Neural progenitor cell (in vitro differentiated cells): Measurements from ENCODE around the gene RHBDD3. TPM values are rescaled to one million over a fixed set of nuclear protein-coding genes. Genes with fewer than 3 reads are reported as not detected.

Source experiments
- DNase-seq: peaks from one replicate; pipeline ENCODE4 v3.0.0-alpha.2; 2016; ENCODE audit warnings: low spot score
- H2AFZ ChIP-seq: fragments of 200-600 bp; sonication (generic); replicated peaks from 2 replicates; pipeline ENCODE4 v1.6.1; 2016; ENCODE audit warnings: antibody characterized with exemption
- H3F3A ChIP-seq: fragments of 200-600 bp; sonication (generic); 2 replicates; pipeline ENCODE4 v1.6.1; 2016; ENCODE audit warnings: antibody characterized with exemption, low read depth
- H3K27ac ChIP-seq: fragments of 200-600 bp; sonication (generic); 2 replicates; pipeline ENCODE4 v1.5.1; 2016; ENCODE audit warnings: mild to moderate bottlenecking
- H3K27me3 ChIP-seq: fragments of 200-600 bp; sonication (generic); 2 replicates; pipeline ENCODE4 v1.6.1; 2016; ENCODE audit warnings: mild to moderate bottlenecking, moderate library complexity
- H3K36me3 ChIP-seq: fragments of 200-600 bp; sonication (generic); 2 replicates; pipeline ENCODE4 v1.5.1; 2016
- H3K4me1 ChIP-seq: fragments of 200-600 bp; sonication (generic); 2 replicates; pipeline ENCODE4 v1.6.1; 2016; ENCODE audit warnings: mixed run types
- H3K4me2 ChIP-seq: fragments of 200-600 bp; sonication (generic); 2 replicates; pipeline ENCODE4 v1.6.1; 2016
- H3K4me3 ChIP-seq: fragments of 200-600 bp; sonication (generic); 2 replicates; pipeline ENCODE4 v1.5.1; 2016
- H3K79me2 ChIP-seq: fragments of 200-600 bp; sonication (generic); 2 replicates; pipeline ENCODE4 v1.6.1; 2016; ENCODE audit warnings: low read depth
- H3K9ac ChIP-seq: fragments of 200-600 bp; sonication (generic); 2 replicates; pipeline ENCODE4 v1.6.1; 2016
- H3K9me3 ChIP-seq: fragments of 200-600 bp; sonication (generic); 2 replicates; pipeline ENCODE4 v1.5.1; 2016; ENCODE audit warnings: low read depth
- H4K20me1 ChIP-seq: fragments of 200-600 bp; sonication (generic); 2 replicates; pipeline ENCODE4 v1.6.1; 2016; ENCODE audit warnings: low read depth
- H3K27ac Mint-ChIP-seq: 3 replicates; pipeline ENCODE4 v1.8.0; 2021; ENCODE audit warnings: mixed read lengths
- H3K27me3 Mint-ChIP-seq: 2 replicates; pipeline ENCODE4 v1.8.0; 2022; ENCODE audit warnings: low read depth, mild to moderate bottlenecking, inconsistent platforms, moderate library complexity, mixed read lengths; ENCODE audit not compliant: insufficient read depth
- H3K36me3 Mint-ChIP-seq: 3 replicates; pipeline ENCODE4 v1.8.0; 2021; ENCODE audit warnings: mixed read lengths
- H3K4me1 Mint-ChIP-seq: 3 replicates; pipeline ENCODE4 v1.8.0; 2021; ENCODE audit warnings: mixed read lengths
- H3K4me3 Mint-ChIP-seq: 3 replicates; pipeline ENCODE4 v1.8.0; 2021; ENCODE audit warnings: mild to moderate bottlenecking, moderate library complexity, mixed read lengths
- H3K9me3 Mint-ChIP-seq: 3 replicates; pipeline ENCODE4 v1.8.0; 2020; ENCODE audit warnings: mixed read lengths
- CTCF ChIP-seq: fragments of 200-600 bp; sonication (generic); IDR thresholded peaks from 2 replicates; pipeline ENCODE4 v1.5.1; 2017; ENCODE audit warnings: antibody characterized with exemption, mild to moderate bottlenecking
- EZH2 ChIP-seq: fragments of 200-600 bp; sonication (generic); IDR thresholded peaks from 2 replicates; pipeline ENCODE4 v1.6.1; 2017; ENCODE audit warnings: antibody characterized with exemption, mild to moderate bottlenecking, moderate library complexity
- EZH2phosphoT487 ChIP-seq: fragments of 200-600 bp; sonication (generic); IDR thresholded peaks from 2 replicates; pipeline ENCODE4 v1.6.1; 2017; ENCODE audit warnings: antibody characterized with exemption
- total RNA-seq: library from RNA; depleted of rRNA; stranded (reverse); fragments of >200 nt; gene quantifications from 2 replicates; pipeline ENCODE4 v1.2.3, GENCODE V29; 2015; ENCODE audit warnings: low replicate concordance

The RHBDD3 gene
- total RNA-seq, 1 donor from 2014 or later: 16.3 TPM

DNA sequence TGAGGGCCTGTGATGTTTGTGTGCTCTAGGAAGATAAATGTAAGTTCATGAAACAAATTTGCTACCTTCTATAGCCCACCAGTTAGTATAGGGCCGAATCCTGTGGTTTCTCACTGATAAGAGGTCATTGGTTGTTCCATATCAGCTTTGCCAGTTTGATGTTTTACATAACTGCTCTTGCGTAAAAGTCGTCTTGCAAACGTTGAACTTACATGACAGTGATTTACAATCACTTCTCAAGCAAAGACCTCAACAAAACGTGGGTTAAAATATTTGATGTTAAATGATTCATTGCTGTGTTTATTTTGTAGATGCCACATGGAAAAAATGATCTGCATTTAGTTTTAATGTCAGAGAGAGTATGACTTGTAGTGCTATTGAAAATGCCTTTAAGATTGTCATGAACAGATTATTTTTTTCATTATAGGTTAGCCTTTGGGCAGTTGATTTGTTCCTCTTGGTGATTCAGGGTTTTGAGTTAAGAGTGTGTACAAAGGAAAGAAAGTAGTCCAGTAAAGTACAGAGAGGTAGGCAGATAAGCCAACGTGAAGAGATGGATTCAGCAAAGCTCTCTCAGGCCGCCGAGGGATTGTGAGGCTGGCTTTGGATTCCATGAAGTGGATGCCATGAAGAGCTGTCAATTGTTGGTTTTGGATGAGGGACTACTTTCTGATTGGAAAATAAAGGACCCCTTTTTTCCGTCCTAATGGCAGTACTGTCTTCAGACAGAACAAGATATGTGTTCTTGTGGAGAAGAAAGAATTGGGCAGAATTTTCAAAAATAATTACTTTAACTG lies 2.9 kb upstream of the RHBDD3 start:
- H3K27ac ChIP-seq: no peak overlapping the region
- no peaks in the 10 kb centered on the region for H3K9me3 ChIP-seq
- no peak for TF ChIP-seq CTCF
- H3K4me3 ChIP-seq: peak overlapping the region; percentile 89
- H3F3A ChIP-seq: peaks cover 12% of the 10 kb centered on the region
- H3K27me3 ChIP-seq: no peaks in the 10 kb centered on the region
- no peak overlapping the region for H2AFZ ChIP-seq
- Mint-ChIP-seq H3K4me1 (peaks cover 54% of the 10 kb centered on the region), H3K36me3 (peaks cover 44% of the 10 kb centered on the region), H3K27ac (no peak overlapping the region), H3K27me3 (peaks cover 12% of the 10 kb centered on the region), H3K4me3 (peak overlapping the region; percentile 95), H3K9me3 (no peaks in the 10 kb centered on the region)
- peaks cover 72% of the 10 kb centered on the region for H4K20me1 ChIP-seq
- peak overlapping the region; percentile 15 for H3K9ac ChIP-seq
- peaks cover 19% of the 10 kb centered on the region for H3K36me3 ChIP-seq
- H3K79me2 ChIP-seq: peaks cover 97% of the 10 kb centered on the region
- DNase-seq: peak; percentile 34
- H3K4me1 ChIP-seq: peaks cover 40% of the 10 kb centered on the region
- H3K4me2 ChIP-seq: peak overlapping the region; percentile 95

- Histone ChIP-seq H2AFZ (no peak overlapping the region), H3K9me3 (no peaks in the 10 kb centered on the region), H4K20me1 (peaks cover 64% of the 10 kb centered on the region), H3K9ac (peak overlapping the region; percentile 100), H3F3A (peaks cover 12% of the 10 kb centered on the region), H3K27ac (no peak overlapping the region), H3K4me1 (peaks cover 40% of the 10 kb centered on the region), H3K4me2 (peak overlapping the region; percentile 95), H3K4me3 (peak overlapping the region; percentile 89), H3K36me3 (peaks cover 16% of the 10 kb centered on the region), H3K27me3 (no peaks in the 10 kb centered on the region), H3K79me2 (peaks cover 91% of the 10 kb centered on the region)
- Mint-ChIP-seq H3K27ac (peak overlapping the region; percentile 98), H3K36me3 (peaks cover 38% of the 10 kb centered on the region), H3K27me3 (peaks cover 12% of the 10 kb centered on the region), H3K4me1 (peaks cover 54% of the 10 kb centered on the region), H3K9me3 (no peaks in the 10 kb centered on the region), H3K4me3 (peak overlapping the region; percentile 95)
- TF ChIP-seq EZH2phosphoT487 (no peak), CTCF (no peak), EZH2 (no peak)
- DNase-seq: peak; percentile 24
Observed at GRCh38 chr22:29269731-29270474, 2.1 kb upstream of the RHBDD3 start.

- Histone ChIP-seq H3K9me3 (no peaks in the 10 kb centered on the region), H3K36me3 (peaks cover 13% of the 10 kb centered on the region), H3K27me3 (no peaks in the 10 kb centered on the region), H3F3A (peaks cover 12% of the 10 kb centered on the region), H3K4me1 (peaks cover 40% of the 10 kb centered on the region), H3K27ac (peak overlapping the region; percentile 100), H3K9ac (peak overlapping the region; percentile 100), H3K4me2 (peak overlapping the region; percentile 95), H3K4me3 (peak overlapping the region; percentile 89), H4K20me1 (peaks cover 57% of the 10 kb centered on the region), H2AFZ (no peak overlapping the region), H3K79me2 (peaks cover 84% of the 10 kb centered on the region)
- DNase-seq: no peak
- peaks cover 33% of the 10 kb centered on the region for H3K36me3 Mint-ChIP-seq
- H3K27ac Mint-ChIP-seq: peak overlapping the region; percentile 98
- H3K4me3 Mint-ChIP-seq: peak overlapping the region; percentile 95
- TF ChIP-seq EZH2 (no peak), EZH2phosphoT487 (no peak), CTCF (no peak)
- no peaks in the 10 kb centered on the region for H3K9me3 Mint-ChIP-seq
- H3K27me3 Mint-ChIP-seq: peaks cover 12% of the 10 kb centered on the region
- H3K4me1 Mint-ChIP-seq: peaks cover 54% of the 10 kb centered on the region
Observed at GRCh38 chr22:29269230-29269604, 1.4 kb upstream of the RHBDD3 start.
